H9 (cell line): ENCODE results near the gene ACP6. TPM values are rescaled to one million over a fixed set of nuclear protein-coding genes. Genes with fewer than 3 reads are reported as not detected.

Experiments
- DNase-seq: peaks from one replicate; pipeline ENCODE4 v3.0.0-alpha.2; 2017
- H2AFZ ChIP-seq: one replicate; pipeline ENCODE4 v1.6.1; 2013; ENCODE audit warnings: mild to moderate bottlenecking, low read length, control low read depth, moderate library complexity
- H2AK5ac ChIP-seq: 2 replicates; pipeline ENCODE4 v1.6.1; 2013; ENCODE audit warnings: low read length, control low read depth, mixed read lengths; ENCODE audit not compliant: insufficient read length
- H2BK120ac ChIP-seq: one replicate; pipeline ENCODE4 v1.6.1; 2013; ENCODE audit warnings: low read depth, mild to moderate bottlenecking, low read length, control low read depth, inconsistent platforms; ENCODE audit not compliant: poor library complexity, severe bottlenecking
- H2BK12ac ChIP-seq: 2 replicates; pipeline ENCODE4 v1.6.1; 2013; ENCODE audit warnings: low read length, control low read depth, mixed read lengths, low read depth; ENCODE audit not compliant: insufficient read length
- H2BK15ac ChIP-seq: 2 replicates; pipeline ENCODE4 v1.6.1; 2013; ENCODE audit warnings: low read depth, low read length, control low read depth
- H2BK20ac ChIP-seq: one replicate; pipeline ENCODE4 v1.6.1; 2013; ENCODE audit warnings: low read depth, mild to moderate bottlenecking, low read length, control low read depth, inconsistent platforms; ENCODE audit not compliant: poor library complexity, severe bottlenecking
- H2BK5ac ChIP-seq: 2 replicates; pipeline ENCODE4 v1.6.1; 2013; ENCODE audit warnings: low read length, control low read depth, mixed read lengths; ENCODE audit not compliant: insufficient read length
- H3K14ac ChIP-seq: 2 replicates; pipeline ENCODE4 v1.6.1; 2013; ENCODE audit warnings: low read length, control low read depth; ENCODE audit not compliant: insufficient read depth
- H3K18ac ChIP-seq: 2 replicates; pipeline ENCODE4 v1.6.1; 2013; ENCODE audit warnings: low read depth, mild to moderate bottlenecking, mixed read lengths, low read length, control low read depth; ENCODE audit not compliant: insufficient read length
- H3K23ac ChIP-seq: 2 replicates; pipeline ENCODE4 v1.6.1; 2013; ENCODE audit warnings: low read length, control low read depth, mixed read lengths, low read depth; ENCODE audit not compliant: insufficient read length
- H3K23me2 ChIP-seq: 2 replicates; pipeline ENCODE4 v1.6.1; 2013; ENCODE audit warnings: low read depth, mild to moderate bottlenecking, mixed read lengths, low read length, control low read depth; ENCODE audit not compliant: insufficient read length, poor library complexity, severe bottlenecking
- H3K27ac ChIP-seq: 2 replicates; pipeline ENCODE4 v1.5.1; 2013; ENCODE audit warnings: low read length, control low read depth, mixed read lengths, low read depth; ENCODE audit not compliant: insufficient read length
- H3K27me3 ChIP-seq: 2 replicates; pipeline ENCODE4 v1.6.1; 2013; ENCODE audit warnings: low read length, control low read depth, inconsistent platforms; ENCODE audit not compliant: insufficient read depth
- H3K4ac ChIP-seq: 2 replicates; pipeline ENCODE4 v1.6.1; 2013; ENCODE audit warnings: low read depth, mild to moderate bottlenecking, control low read depth, inconsistent platforms, low read length, moderate library complexity
- H3K4me1 ChIP-seq: 2 replicates; pipeline ENCODE4 v1.6.1; 2013; ENCODE audit warnings: low read length, control low read depth, inconsistent platforms; ENCODE audit not compliant: insufficient read depth
- H3K4me2 ChIP-seq: 2 replicates; pipeline ENCODE4 v1.6.1; 2013; ENCODE audit warnings: low read length, control low read depth, mixed read lengths; ENCODE audit not compliant: insufficient read length, insufficient read depth
- H3K56ac ChIP-seq: 2 replicates; pipeline ENCODE4 v1.6.1; 2013; ENCODE audit warnings: low read depth, mild to moderate bottlenecking, mixed read lengths, low read length, control low read depth; ENCODE audit not compliant: insufficient read length
- H3K79me1 ChIP-seq: 2 replicates; pipeline ENCODE4 v1.6.1; 2013; ENCODE audit warnings: low read depth, mild to moderate bottlenecking, moderate library complexity, low read length, control low read depth, inconsistent platforms; ENCODE audit not compliant: insufficient read depth, poor library complexity, severe bottlenecking
- H3K79me2 ChIP-seq: 2 replicates; pipeline ENCODE4 v1.6.1; 2013; ENCODE audit warnings: low read length, control low read depth, inconsistent platforms; ENCODE audit not compliant: insufficient read depth
- H3K9ac ChIP-seq: 2 replicates; pipeline ENCODE4 v1.6.1; 2013; ENCODE audit warnings: low read length, control low read depth, mixed read lengths; ENCODE audit not compliant: insufficient read length; ENCODE audit errors: extremely low read depth
- H3K9me3 ChIP-seq: one replicate; pipeline ENCODE4 v1.6.1; 2013; ENCODE audit warnings: low read depth, low read length, inconsistent platforms; ENCODE audit not compliant: control insufficient read depth
- H3T11ph ChIP-seq: one replicate; pipeline ENCODE4 v1.6.1; 2013; ENCODE audit warnings: mild to moderate bottlenecking, low read length, control low read depth, inconsistent platforms
- H4K20me1 ChIP-seq: one replicate; pipeline ENCODE4 v1.6.1; 2013; ENCODE audit not compliant: control insufficient read depth, insufficient read length, insufficient read depth
- H4K5ac ChIP-seq: 2 replicates; pipeline ENCODE4 v1.6.1; 2013; ENCODE audit warnings: low read depth, mild to moderate bottlenecking, mixed read lengths, low read length, control low read depth; ENCODE audit not compliant: insufficient read length
- H4K8ac ChIP-seq: replicated peaks from 2 replicates; pipeline ENCODE4 v1.6.1; 2013; ENCODE audit warnings: low read length, control low read depth, mixed read lengths, low read depth; ENCODE audit not compliant: insufficient read length
- H4K91ac ChIP-seq: 2 replicates; pipeline ENCODE4 v1.6.1; 2013; ENCODE audit warnings: low read depth, mild to moderate bottlenecking, moderate library complexity, mixed read lengths, low read length, control low read depth; ENCODE audit not compliant: insufficient read length
- H3K27ac Mint-ChIP-seq, 3 experiments: 2 replicates in 2 of 3; 3 replicates in 1 of 3; pipeline ENCODE4 v1.8.0; 2020 to 2021; ENCODE audit warnings: mixed read lengths in 3 of 3, mild to moderate bottlenecking in 1 of 3, moderate library complexity in 1 of 3
- H3K27me3 Mint-ChIP-seq: 2 replicates; pipeline ENCODE4 v1.8.0; 2021; ENCODE audit warnings: low read depth, mild to moderate bottlenecking, moderate library complexity, mixed read lengths
- H3K36me3 Mint-ChIP-seq, 3 experiments: 2 replicates in 2 of 3; 3 replicates in 1 of 3; pipeline ENCODE4 v1.8.0; 2020 to 2021; ENCODE audit warnings: low read depth in 3 of 3, mixed read lengths in 3 of 3; ENCODE audit not compliant: insufficient read depth in 1 of 3
- H3K4me1 Mint-ChIP-seq, 2 experiments: 2 replicates each; pipeline ENCODE4 v1.8.0; 2020; ENCODE audit warnings: mixed read lengths in 2 of 2
- H3K4me3 Mint-ChIP-seq, 2 experiments: 2 replicates in 1 of 2; 3 replicates in 1 of 2; pipeline ENCODE4 v1.8.0; 2020 to 2021; ENCODE audit warnings: mild to moderate bottlenecking in 2 of 2, mixed read lengths in 2 of 2, moderate library complexity in 1 of 2
- H3K9me3 Mint-ChIP-seq, 2 experiments: 2 replicates in 1 of 2; 3 replicates in 1 of 2; pipeline ENCODE4 v1.8.0; 2020; ENCODE audit warnings: mild to moderate bottlenecking in 2 of 2, mixed read lengths in 2 of 2, moderate library complexity in 1 of 2
- WGBS: extraction: QIAGEN DNeasy Blood & Tissue Kit; methylation state at CpG from one replicate; pipeline ENCODE4 v1.1.7; 2013; ENCODE audit warnings: missing lambda C conversion rate, low lambda C conversion rate, mixed read lengths; ENCODE audit not compliant: insufficient read length; ENCODE audit errors: extremely low coverage; 5-methylcytosine and 5-hydroxymethylcytosine counted together
- total RNA-seq: library from RNA; stranded (reverse); gene quantifications from 2 replicates; pipeline ENCODE4 v1.2.1, GENCODE V29; 2021
- TF ChIP-seq, protein P1 (sequence below): fragments of 200-600 bp; sonication (generic); conservative IDR thresholded peaks from 3 replicates; pipeline ENCODE4 v1.8.0; 2021; ENCODE audit warnings: antibody characterized with exemption, mild to moderate bottlenecking

ACP6 gene
- total RNA-seq, 1 experiment from 2014 or later = 17.1 TPM

DNA sequence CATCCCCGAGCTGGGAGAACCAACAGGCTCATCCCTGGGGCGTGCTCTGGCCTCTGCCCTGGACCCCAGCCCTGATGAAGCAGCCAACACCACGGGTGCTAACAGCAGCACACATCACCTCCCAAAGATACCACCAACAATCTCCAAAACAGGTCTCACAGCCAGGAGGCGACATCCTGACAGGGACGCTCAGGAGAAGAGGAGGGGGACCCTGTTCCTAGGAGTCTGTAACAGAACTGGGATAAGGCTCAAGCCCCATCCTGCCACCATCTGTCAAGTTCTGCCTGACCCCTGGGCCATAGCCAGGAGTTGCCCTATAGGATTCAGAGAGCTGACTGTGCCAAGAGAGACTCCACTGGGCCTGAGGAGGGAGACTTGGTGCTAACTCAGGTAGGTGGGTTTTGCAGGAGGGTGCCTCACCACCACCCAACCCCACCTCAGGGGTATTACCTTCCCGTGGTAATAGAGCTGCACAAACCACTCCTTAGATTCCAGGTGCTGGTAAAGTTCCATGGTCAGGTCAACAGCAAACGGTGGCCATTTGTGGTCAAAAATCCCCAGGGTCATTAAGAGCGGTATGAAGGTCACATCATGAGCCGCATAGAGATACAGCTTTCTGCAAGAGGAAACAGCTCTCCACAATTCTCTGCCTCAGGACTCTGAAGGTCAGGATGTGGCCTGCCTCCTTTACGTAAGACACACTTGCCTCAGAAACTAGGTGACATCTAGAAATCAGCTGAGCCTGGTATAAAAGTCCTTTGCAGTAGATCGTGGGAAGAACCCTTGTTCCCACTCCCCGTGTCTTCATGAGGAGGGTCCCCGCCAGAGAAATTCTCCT is 22.3 kb downstream of the ACP6 start:
- H3K36me3 Mint-ChIP-seq = peaks cover 12 to 49% (median 31%) of the 10 kb centered on the region in 3 experiments
- H3K79me2 ChIP-seq = no peaks in the 10 kb centered on the region
- H3K27me3 Mint-ChIP-seq = no peaks in the 10 kb centered on the region
- H3K79me1 ChIP-seq = no peaks in the 10 kb centered on the region
- DNase-seq = no peak
- no peak overlapping the region for H2BK15ac ChIP-seq
- no peak overlapping the region for H3K4me3 Mint-ChIP-seq
- H2BK5ac ChIP-seq = no peak overlapping the region
- no peaks in the 10 kb centered on the region for H3K23me2 ChIP-seq
- no peaks in the 10 kb centered on the region for H3K4me1 Mint-ChIP-seq
- no peak overlapping the region for H3K9ac ChIP-seq
- no peak overlapping the region for H3K56ac ChIP-seq
- H2BK12ac ChIP-seq = no peak overlapping the region
- H3K23ac ChIP-seq = no peak overlapping the region
- no peaks in the 10 kb centered on the region for H3K27me3 ChIP-seq
- H3K27ac Mint-ChIP-seq = no peak overlapping the region
- no peak overlapping the region for H3K4me2 ChIP-seq
- H2AFZ ChIP-seq = no peak overlapping the region
- H2AK5ac ChIP-seq = no peak overlapping the region
- H3K27ac ChIP-seq = no peak overlapping the region
- no peak overlapping the region for H2BK120ac ChIP-seq
- no peaks in the 10 kb centered on the region for H4K20me1 ChIP-seq
- no peak overlapping the region for H4K8ac ChIP-seq
- no peak overlapping the region for H4K91ac ChIP-seq
- no peak overlapping the region for H4K5ac ChIP-seq
- H3K9me3 ChIP-seq = no peaks in the 10 kb centered on the region
- no peaks in the 10 kb centered on the region for H3K4me1 ChIP-seq
- H2BK20ac ChIP-seq = no peak overlapping the region
- no peak overlapping the region for H3K4ac ChIP-seq
- H3K18ac ChIP-seq = no peak overlapping the region
- H3K14ac ChIP-seq = no peak overlapping the region
- no CpG with 5 or more reads among the region's 13 CpGs for WGBS
- TF ChIP-seq, protein P1, sequence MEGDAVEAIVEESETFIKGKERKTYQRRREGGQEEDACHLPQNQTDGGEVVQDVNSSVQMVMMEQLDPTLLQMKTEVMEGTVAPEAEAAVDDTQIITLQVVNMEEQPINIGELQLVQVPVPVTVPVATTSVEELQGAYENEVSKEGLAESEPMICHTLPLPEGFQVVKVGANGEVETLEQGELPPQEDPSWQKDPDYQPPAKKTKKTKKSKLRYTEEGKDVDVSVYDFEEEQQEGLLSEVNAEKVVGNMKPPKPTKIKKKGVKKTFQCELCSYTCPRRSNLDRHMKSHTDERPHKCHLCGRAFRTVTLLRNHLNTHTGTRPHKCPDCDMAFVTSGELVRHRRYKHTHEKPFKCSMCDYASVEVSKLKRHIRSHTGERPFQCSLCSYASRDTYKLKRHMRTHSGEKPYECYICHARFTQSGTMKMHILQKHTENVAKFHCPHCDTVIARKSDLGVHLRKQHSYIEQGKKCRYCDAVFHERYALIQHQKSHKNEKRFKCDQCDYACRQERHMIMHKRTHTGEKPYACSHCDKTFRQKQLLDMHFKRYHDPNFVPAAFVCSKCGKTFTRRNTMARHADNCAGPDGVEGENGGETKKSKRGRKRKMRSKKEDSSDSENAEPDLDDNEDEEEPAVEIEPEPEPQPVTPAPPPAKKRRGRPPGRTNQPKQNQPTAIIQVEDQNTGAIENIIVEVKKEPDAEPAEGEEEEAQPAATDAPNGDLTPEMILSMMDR = peak; percentile 30; the same call in 1 of the 3 replicates
- H3K9me3 Mint-ChIP-seq = no peaks in the 10 kb centered on the region
- H3T11ph ChIP-seq = no peak overlapping the region
